ENCODE data around the gene TDP1. TPM values are rescaled to one million over a fixed set of nuclear protein-coding genes. Genes with fewer than 3 reads are reported as not detected.

Gene TDP1
- total RNA-seq, 2 experiments from 2014 or later: 51.9 to 59.8 TPM

GRCh38 chr14:89983375-89983774, 27.6 kb downstream of the TDP1 start:
- Mint-ChIP-seq H3K27ac (no peak overlapping the region), H3K9me3 (no peaks in the 10 kb centered on the region), H3K27me3 (no peaks in the 10 kb centered on the region), H3K4me3 (no peak overlapping the region), H3K36me3 (ENCODE audit: low read depth) (peaks cover 91% of the 10 kb centered on the region), H3K4me1 (ENCODE audit: low read depth) (no peaks in the 10 kb centered on the region)
- Histone ChIP-seq H3K27ac (ENCODE audit: low read depth in 1 of 2, low read length in 2 of 2) (no peak overlapping the region), H3K27me3 (ENCODE audit: control insufficient read depth in 1 of 2, insufficient read depth in 2 of 2, low read length in 2 of 2) (no peaks in the 10 kb centered on the region), H3K4me1 (ENCODE audit: insufficient read depth, low read length) (no peaks in the 10 kb centered on the region), H3K36me3 (ENCODE audit: insufficient read depth, low read length) (peaks cover 80% of the 10 kb centered on the region), H3K9me3 (ENCODE audit: control insufficient read depth in 1 of 2, insufficient read depth in 1 of 2, low read length in 2 of 2) (no peaks in the 10 kb centered on the region), H3K4me3 (ENCODE audit: low read length) (no peak overlapping the region)
- ChIA-PET CTCF (interaction anchor here (1.5 to 2.3 kb wide), 2 partner anchors 10 to 43 kb away, joined by 3 to 9 read pairs; no protein-coding TSS in a partner anchor), POLR2A (no interaction called here)
- DNase-seq (no peak), ATAC-seq (ENCODE audit: poor library complexity) (no peak)
- intact Hi-C loops (cut with DNase I, micrococcal nuclease): no loop called here
- TF ChIP-seq, protein P1, sequence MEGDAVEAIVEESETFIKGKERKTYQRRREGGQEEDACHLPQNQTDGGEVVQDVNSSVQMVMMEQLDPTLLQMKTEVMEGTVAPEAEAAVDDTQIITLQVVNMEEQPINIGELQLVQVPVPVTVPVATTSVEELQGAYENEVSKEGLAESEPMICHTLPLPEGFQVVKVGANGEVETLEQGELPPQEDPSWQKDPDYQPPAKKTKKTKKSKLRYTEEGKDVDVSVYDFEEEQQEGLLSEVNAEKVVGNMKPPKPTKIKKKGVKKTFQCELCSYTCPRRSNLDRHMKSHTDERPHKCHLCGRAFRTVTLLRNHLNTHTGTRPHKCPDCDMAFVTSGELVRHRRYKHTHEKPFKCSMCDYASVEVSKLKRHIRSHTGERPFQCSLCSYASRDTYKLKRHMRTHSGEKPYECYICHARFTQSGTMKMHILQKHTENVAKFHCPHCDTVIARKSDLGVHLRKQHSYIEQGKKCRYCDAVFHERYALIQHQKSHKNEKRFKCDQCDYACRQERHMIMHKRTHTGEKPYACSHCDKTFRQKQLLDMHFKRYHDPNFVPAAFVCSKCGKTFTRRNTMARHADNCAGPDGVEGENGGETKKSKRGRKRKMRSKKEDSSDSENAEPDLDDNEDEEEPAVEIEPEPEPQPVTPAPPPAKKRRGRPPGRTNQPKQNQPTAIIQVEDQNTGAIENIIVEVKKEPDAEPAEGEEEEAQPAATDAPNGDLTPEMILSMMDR (IDR thresholded peaks at IDR 0.05): no peak

DNA sequence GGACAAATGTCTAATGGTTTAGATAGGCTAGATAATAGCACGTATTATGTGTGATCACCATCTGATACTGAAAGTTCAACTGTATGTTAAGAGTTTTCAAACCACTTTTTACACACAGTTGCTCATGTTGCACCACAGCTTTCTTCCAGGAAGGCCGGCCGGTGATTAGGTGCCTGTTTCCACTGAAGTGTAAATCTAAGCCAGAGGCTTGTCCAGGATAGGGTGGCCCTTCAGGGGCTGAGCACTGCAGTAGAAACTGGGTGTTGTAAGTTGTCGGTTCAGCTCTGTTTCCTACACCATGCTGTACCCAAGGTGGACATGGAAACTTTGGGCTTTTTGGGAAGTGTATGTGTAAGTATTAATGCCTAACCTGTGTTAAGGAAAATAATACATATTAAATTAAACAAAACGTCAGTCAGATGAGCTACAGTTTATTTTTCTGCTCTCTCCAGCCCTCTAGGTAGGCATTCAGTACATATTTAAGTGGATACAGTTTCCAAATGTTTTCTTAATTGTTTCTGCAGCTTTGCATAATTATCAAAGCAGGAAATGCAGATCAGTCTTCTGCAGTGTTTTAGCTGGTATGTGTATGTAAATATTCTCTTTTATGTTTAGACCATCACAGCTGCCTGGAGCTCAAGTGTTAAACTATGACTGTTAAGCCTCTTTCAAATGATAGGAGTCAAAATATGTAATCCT, 30.9 kb downstream of the TDP1 start:
- TF ChIP-seq, protein P1 (IDR thresholded peaks at IDR 0.05): no peak
- Mint-ChIP-seq H3K36me3 (ENCODE audit: low read depth) (peaks cover 89% of the 10 kb centered on the region), H3K4me1 (ENCODE audit: low read depth) (no peaks in the 10 kb centered on the region), H3K4me3 (no peak overlapping the region), H3K9me3 (no peaks in the 10 kb centered on the region), H3K27me3 (no peaks in the 10 kb centered on the region), H3K27ac (no peak overlapping the region)
- ChIA-PET CTCF (interaction anchor here (1.0 to 2.5 kb wide), 2 partner anchors 13 to 47 kb away, joined by 3 to 8 read pairs; no protein-coding TSS in a partner anchor), POLR2A (no interaction called here)
- no peak overlapping the region for H3K27ac ChIP-seq (ENCODE audit: low read depth in 1 of 2, low read length in 2 of 2)
- peaks cover 76% of the 10 kb centered on the region for H3K36me3 ChIP-seq (ENCODE audit: insufficient read depth, low read length)
- ATAC-seq (ENCODE audit: poor library complexity): no peak
- no peak for DNase-seq
- no peaks in the 10 kb centered on the region for H3K27me3 ChIP-seq (ENCODE audit: control insufficient read depth in 1 of 2, insufficient read depth in 2 of 2, low read length in 2 of 2)
- H3K4me3 ChIP-seq (ENCODE audit: low read length): no peak overlapping the region
- no peaks in the 10 kb centered on the region for H3K4me1 ChIP-seq (ENCODE audit: insufficient read depth, low read length)
- no peaks in the 10 kb centered on the region for H3K9me3 ChIP-seq (ENCODE audit: control insufficient read depth in 1 of 2, insufficient read depth in 1 of 2, low read length in 2 of 2)
- intact Hi-C loops (cut with DNase I, micrococcal nuclease): no loop called here

GRCh38 chr14:89987161-89987475, 31.4 kb downstream of the TDP1 start:
- Mint-ChIP-seq H3K9me3 (no peaks in the 10 kb centered on the region), H3K36me3 (ENCODE audit: low read depth) (peaks cover 88% of the 10 kb centered on the region), H3K27ac (no peak overlapping the region), H3K4me3 (no peak overlapping the region), H3K4me1 (ENCODE audit: low read depth) (no peaks in the 10 kb centered on the region), H3K27me3 (no peaks in the 10 kb centered on the region)
- TF ChIP-seq, protein P1 (IDR thresholded peaks at IDR 0.05): no peak
- ChIA-PET CTCF (interaction anchor here (1.0 to 2.5 kb wide), 2 partner anchors 14 to 48 kb away, joined by 3 to 8 read pairs; no protein-coding TSS in a partner anchor), POLR2A (no interaction called here)
- Histone ChIP-seq H3K27ac (ENCODE audit: low read depth in 1 of 2, low read length in 2 of 2) (no peak overlapping the region), H3K36me3 (ENCODE audit: insufficient read depth, low read length) (peaks cover 76% of the 10 kb centered on the region), H3K4me3 (ENCODE audit: low read length) (no peak overlapping the region), H3K4me1 (ENCODE audit: insufficient read depth, low read length) (no peaks in the 10 kb centered on the region), H3K27me3 (ENCODE audit: control insufficient read depth in 1 of 2, insufficient read depth in 2 of 2, low read length in 2 of 2) (no peaks in the 10 kb centered on the region), H3K9me3 (ENCODE audit: control insufficient read depth in 1 of 2, insufficient read depth in 1 of 2, low read length in 2 of 2) (no peaks in the 10 kb centered on the region)
- intact Hi-C loops (cut with DNase I, micrococcal nuclease): no loop called here
- ATAC-seq (ENCODE audit: poor library complexity) (no peak), DNase-seq (no peak)

All from CD4-positive, alpha-beta T cell (primary cell).